ENCODE results near the gene CAMKMT.

- no peak for TF ChIP-seq CTCF (conservative IDR thresholded peaks at IDR 0.05; ENCODE audit: low read length)
- no peak for TF ChIP-seq EZH2phosphoT487 (IDR thresholded peaks at IDR 0.05; ENCODE audit: borderline replicate concordance, low read depth, low read length)
Measured at GRCh38 chr2:44752761-44753160, 391.0 kb downstream of the CAMKMT start.
